ENCODE results near the gene PARP11.
"Not testable (repeated sequence)": the region's sequence is repeated elsewhere in the genome, so short reads cannot be mapped to it uniquely, and the experiment has no call there.

Gene PARP11

GRCh38 chr12:3882896-3883564 is 9.8 kb upstream of the PARP11 start:
- peak; percentile 11 for DNase-seq (ENCODE audit: low read depth)

- no peak for DNase-seq (ENCODE audit: low read depth)
These were observed 9.2 kb upstream of the PARP11 start for GRCh38 chr12:3882406-3882805.

GRCh38 chr12:3881281-3881950 is 8.2 kb upstream of the PARP11 start:
- no peak for DNase-seq (ENCODE audit: low read depth)

- no peak for DNase-seq (ENCODE audit: low read depth)
These were observed 6.6 kb upstream of the PARP11 start for GRCh38 chr12:3879846-3880245.

GRCh38 chr12:3871356-3871755 is 1.8 kb downstream of the PARP11 start:
- DNase-seq (ENCODE audit: low read depth) = no peak

GRCh38 chr12:3869865-3870264 is 3.3 kb downstream of the PARP11 start:
- peak; percentile 31 for DNase-seq (ENCODE audit: low read depth)

GRCh38 chr12:3869433-3869832 is 3.8 kb downstream of the PARP11 start:
- no peak for DNase-seq (ENCODE audit: low read depth)

- DNase-seq (ENCODE audit: low read depth) = no peak
These were observed 9.4 kb downstream of the PARP11 start for GRCh38 chr12:3863756-3864155.

- no peak for DNase-seq (ENCODE audit: low read depth)
These were observed 30.7 kb downstream of the PARP11 start for GRCh38 chr12:3842517-3842916.

GRCh38 chr12:3841783-3842182 is 31.4 kb downstream of the PARP11 start:
- no peak for DNase-seq (ENCODE audit: low read depth)

- DNase-seq (ENCODE audit: low read depth) = not testable (repeated sequence)
These were observed 32.4 kb downstream of the PARP11 start for GRCh38 chr12:3840833-3841232.

GRCh38 chr12:3839745-3840144 is 33.5 kb downstream of the PARP11 start:
- DNase-seq (ENCODE audit: low read depth) = not testable (repeated sequence)

- not testable (repeated sequence) for DNase-seq (ENCODE audit: low read depth)
These were observed 34.3 kb downstream of the PARP11 start for GRCh38 chr12:3838701-3839548.

GRCh38 chr12:3838076-3838475 is 35.1 kb downstream of the PARP11 start:
- DNase-seq (ENCODE audit: low read depth) = no peak

GRCh38 chr12:3837049-3837448 is 36.1 kb downstream of the PARP11 start:
- DNase-seq (ENCODE audit: low read depth) = no peak

- DNase-seq (ENCODE audit: low read depth) = peak; percentile 73
These were observed 36.6 kb downstream of the PARP11 start for GRCh38 chr12:3836641-3837040.

GRCh38 chr12:3835914-3836313 is 37.3 kb downstream of the PARP11 start:
- no peak for DNase-seq (ENCODE audit: low read depth)

- peak; percentile 82 for DNase-seq (ENCODE audit: low read depth)
These were observed 38.4 kb downstream of the PARP11 start for GRCh38 chr12:3834774-3835173.

- DNase-seq (ENCODE audit: low read depth) = no peak
These were observed 39.4 kb downstream of the PARP11 start for GRCh38 chr12:3833670-3834310.

GRCh38 chr12:3832738-3833137 is 40.5 kb downstream of the PARP11 start:
- peak; percentile 65 for DNase-seq (ENCODE audit: low read depth)

- DNase-seq (ENCODE audit: low read depth) = no peak
These were observed 44.3 kb downstream of the PARP11 start for GRCh38 chr12:3828888-3829287.

GRCh38 chr12:3827301-3828000 is 45.7 kb downstream of the PARP11 start:
- DNase-seq (ENCODE audit: low read depth) = no peak
